GM12878 (cell line): ENCODE results near the gene DIP2C.

Experiments
- ATF2 ChIP-seq: IDR thresholded peaks from 2 replicates; pipeline ENCODE4 v1.6.1; 2012; ENCODE audit warnings: low read length, inconsistent platforms
- CHD2 ChIP-seq: IDR thresholded peaks from 2 replicates; pipeline ENCODE4 v1.6.1; 2011; ENCODE audit warnings: low read depth, low read length, improper control_type of control experiment, borderline replicate concordance
- CTCF ChIP-seq, 3 experiments: IDR thresholded peaks in 2 of 3; conservative IDR thresholded peaks in 1 of 3; 2 replicates each; pipeline ENCODE4 v1.5.1; 2011; ENCODE audit warnings: low read depth in 3 of 3, low read length in 3 of 3, mild to moderate bottlenecking in 3 of 3, control low read depth in 2 of 3, moderate library complexity in 2 of 3, inconsistent platforms in 1 of 3, mixed read lengths in 1 of 3; ENCODE audit not compliant: control insufficient read depth in 2 of 3, insufficient read depth in 1 of 3; ENCODE audit errors: extremely low read depth in 1 of 3
- MYC ChIP-seq: IDR thresholded peaks from 2 replicates; pipeline ENCODE4 v1.6.1; 2011; ENCODE audit warnings: mild to moderate bottlenecking, low read length, moderate library complexity, inconsistent platforms; ENCODE audit not compliant: insufficient read depth, insufficient replicate concordance, insufficient read length, severe bottlenecking
- NBN ChIP-seq: fragments of 450-650 bp; IDR thresholded peaks from 2 replicates; pipeline ENCODE4 v1.6.1; 2016
- NRF1 ChIP-seq: conservative IDR thresholded peaks from 2 replicates; pipeline ENCODE4 v1.6.1; 2011; ENCODE audit warnings: mild to moderate bottlenecking, low read depth, low read length, improper control_type of control experiment
- SIN3A ChIP-seq: IDR thresholded peaks from 2 replicates; pipeline ENCODE4 v1.6.1; 2012; ENCODE audit warnings: low read depth, low read length, improper control_type of control experiment
- TCF12 ChIP-seq: IDR thresholded peaks from 2 replicates; pipeline ENCODE4 v1.6.1; 2011; ENCODE audit warnings: low read depth, mild to moderate bottlenecking, low read length
- YY1 ChIP-seq: IDR thresholded peaks from 2 replicates; pipeline ENCODE4 v1.6.1; 2011; ENCODE audit warnings: low read depth, mild to moderate bottlenecking, low read length
- TF ChIP-seq, protein P1 (sequence below): IDR thresholded peaks from 2 replicates; pipeline ENCODE4 v1.6.1; 2012; ENCODE audit warnings: low read depth, low read length, improper control_type of control experiment

GRCh38 chr10:418226-418625 lies 271.2 kb downstream of the DIP2C start:
- TF ChIP-seq NBN (no peak), TCF12 (no peak), CTCF (IDR thresholded peaks at IDR 0.05 in 2 of 3, conservative IDR thresholded peaks at IDR 0.05 in 1 of 3; ENCODE audit: control insufficient read depth in 2 of 3, extremely low read depth in 1 of 3, insufficient read depth in 1 of 3, low read depth in 3 of 3, low read length in 3 of 3) (no peak), NRF1 (no peak), MYC (no peak), YY1 (no peak), SIN3A (no peak), ATF2 (no peak), CHD2 (no peak)
- TF ChIP-seq, protein P1, sequence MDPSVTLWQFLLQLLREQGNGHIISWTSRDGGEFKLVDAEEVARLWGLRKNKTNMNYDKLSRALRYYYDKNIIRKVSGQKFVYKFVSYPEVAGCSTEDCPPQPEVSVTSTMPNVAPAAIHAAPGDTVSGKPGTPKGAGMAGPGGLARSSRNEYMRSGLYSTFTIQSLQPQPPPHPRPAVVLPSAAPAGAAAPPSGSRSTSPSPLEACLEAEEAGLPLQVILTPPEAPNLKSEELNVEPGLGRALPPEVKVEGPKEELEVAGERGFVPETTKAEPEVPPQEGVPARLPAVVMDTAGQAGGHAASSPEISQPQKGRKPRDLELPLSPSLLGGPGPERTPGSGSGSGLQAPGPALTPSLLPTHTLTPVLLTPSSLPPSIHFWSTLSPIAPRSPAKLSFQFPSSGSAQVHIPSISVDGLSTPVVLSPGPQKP = no peak
